Stimulated activated CD4-positive, alpha-beta T cell treated with anti-CD3 and anti-CD28 coated beads, TNF-alpha, amount 100 ng/mL, for 4 hours (primary cell): Measurements from ENCODE around the gene USP33.
"Not testable (repeated sequence)": the region's sequence is repeated elsewhere in the genome, so short reads cannot be mapped to it uniquely, and the experiment has no call there.

Source experiments
- DNase-seq, 3 experiments: peaks; one replicate each; pipeline ENCODE4 v3.0.0-alpha.2; 2020; ENCODE audit warnings: low read depth in 3 of 3

Gene USP33

DNA sequence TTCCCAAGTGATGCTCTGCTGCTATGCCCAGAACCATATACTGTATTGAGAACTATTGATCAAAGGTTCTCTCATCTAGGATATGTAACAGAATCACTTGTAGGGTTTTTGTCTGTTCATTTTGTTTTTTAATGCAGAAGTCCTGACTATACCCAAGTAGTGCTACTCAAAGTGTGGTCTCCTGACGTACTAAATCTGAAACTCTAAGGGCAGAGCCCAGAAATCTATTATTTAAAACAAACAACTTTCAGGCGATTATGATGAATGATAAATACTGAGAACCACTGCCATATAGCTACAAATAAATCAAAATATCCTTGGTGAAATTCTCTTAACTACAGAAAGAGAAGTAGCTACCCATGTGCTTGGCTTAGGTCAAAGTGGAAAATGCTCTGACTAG is 87.3 kb downstream of the USP33 start:
- no peak for DNase-seq

DNA sequence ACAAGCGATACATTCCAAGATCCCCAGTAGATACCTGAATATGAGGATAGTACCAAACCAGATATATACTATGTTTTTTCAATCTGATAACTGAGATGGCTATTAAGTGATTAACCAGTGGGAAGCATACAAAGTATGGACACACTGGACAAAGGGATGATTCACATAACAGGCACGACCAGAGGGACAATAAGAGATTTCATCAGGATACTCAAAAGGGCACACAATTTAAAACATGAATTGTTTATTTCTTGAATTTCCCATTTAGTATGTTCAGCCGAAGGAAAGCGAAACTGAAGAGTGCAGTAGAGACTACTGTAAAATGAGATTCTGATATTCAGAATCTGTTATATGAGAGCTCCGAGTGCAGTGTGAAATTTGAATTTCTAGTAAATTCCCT is 87.8 kb downstream of the USP33 start:
- DNase-seq, result no peak

DNA sequence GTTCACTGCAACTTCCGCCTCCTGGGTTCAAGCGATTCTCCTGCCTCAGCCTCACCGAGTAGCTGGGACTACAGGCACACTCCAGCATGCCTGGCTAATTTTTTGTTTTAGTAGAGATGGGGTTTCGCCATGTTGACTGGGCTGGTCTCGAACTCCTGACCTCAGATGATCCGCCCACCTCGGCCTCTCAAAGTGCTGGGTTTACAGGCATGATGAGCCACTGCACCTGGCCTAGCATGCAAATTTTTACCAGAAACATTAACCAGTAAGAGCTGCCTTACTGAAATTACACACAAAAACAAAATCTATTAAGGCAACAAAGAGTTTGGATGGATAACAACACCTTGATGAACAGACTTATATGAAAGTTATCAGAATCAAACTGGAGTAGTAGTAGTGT is 89.3 kb downstream of the USP33 start:
- no peak for DNase-seq

DNA sequence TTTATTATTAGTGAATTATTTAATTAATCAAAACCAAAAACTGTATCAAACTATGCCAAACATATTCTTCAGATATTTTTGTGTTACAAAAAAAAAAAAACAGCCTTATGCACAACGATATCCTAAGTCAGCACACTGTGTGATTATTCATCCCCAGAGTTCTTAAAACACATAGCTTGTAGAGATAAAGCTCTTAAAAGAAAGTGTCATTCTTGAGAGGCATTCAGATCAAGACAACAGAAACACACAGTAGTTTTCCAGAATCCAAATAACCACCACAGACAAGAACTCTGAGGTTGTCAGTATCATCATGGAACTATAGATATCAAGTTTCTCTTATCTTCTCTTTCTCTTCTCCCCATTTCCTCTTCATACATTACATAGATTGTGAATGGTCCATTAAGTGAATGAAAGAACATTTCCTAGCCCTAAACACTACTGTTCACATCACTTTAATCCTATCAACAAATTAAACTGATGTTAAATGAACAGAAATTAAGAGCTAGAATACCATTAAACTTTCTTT is 90.7 kb downstream of the USP33 start:
- no peak for DNase-seq

DNA sequence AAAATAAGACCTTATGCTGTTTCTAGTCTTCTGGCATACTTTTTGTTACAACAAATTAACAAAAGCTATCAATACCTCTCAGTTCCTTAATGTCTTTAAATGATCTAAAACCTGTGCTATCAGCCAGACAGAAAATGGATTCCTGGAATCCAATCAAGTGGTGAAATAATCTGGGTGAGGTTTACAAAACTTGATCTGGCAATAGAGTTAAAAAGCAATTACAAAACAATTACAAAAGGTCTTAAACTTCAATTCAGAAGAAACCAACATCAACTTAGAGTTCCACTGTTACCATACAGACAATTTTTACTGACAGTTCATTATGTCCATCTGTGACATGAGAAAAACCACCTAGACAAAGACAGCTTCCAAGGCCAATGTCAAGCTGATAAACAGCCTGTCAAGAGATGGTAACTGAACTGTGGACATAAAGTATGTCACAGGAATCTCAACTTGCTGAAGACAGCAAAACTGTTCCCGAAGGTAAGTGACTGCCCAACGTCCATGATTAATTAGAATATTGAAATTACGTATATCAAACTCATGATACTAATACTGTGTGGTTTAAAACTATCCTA is 94.6 kb downstream of the USP33 start:
- no peak for DNase-seq

DNA sequence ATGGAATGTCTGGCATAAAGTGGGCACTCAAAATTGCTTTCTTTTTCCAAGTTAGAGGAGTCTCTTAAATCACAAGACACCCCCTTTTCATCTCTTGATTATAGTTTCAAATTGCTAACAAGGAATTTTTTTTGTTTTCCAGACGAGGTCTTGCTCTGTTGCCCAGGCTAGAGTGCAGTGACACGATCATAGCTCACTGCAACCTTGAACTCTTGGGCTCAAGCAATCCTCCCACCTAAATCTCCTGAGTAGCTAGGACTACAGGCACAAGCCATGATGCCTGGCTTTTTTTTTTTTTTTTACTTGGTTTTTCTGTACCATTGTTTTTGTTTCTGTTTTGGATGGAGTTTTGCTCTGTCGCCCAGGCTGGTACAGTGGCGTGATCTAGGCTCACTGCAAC is 98.0 kb downstream of the USP33 start:
- DNase-seq, result no peak

DNA sequence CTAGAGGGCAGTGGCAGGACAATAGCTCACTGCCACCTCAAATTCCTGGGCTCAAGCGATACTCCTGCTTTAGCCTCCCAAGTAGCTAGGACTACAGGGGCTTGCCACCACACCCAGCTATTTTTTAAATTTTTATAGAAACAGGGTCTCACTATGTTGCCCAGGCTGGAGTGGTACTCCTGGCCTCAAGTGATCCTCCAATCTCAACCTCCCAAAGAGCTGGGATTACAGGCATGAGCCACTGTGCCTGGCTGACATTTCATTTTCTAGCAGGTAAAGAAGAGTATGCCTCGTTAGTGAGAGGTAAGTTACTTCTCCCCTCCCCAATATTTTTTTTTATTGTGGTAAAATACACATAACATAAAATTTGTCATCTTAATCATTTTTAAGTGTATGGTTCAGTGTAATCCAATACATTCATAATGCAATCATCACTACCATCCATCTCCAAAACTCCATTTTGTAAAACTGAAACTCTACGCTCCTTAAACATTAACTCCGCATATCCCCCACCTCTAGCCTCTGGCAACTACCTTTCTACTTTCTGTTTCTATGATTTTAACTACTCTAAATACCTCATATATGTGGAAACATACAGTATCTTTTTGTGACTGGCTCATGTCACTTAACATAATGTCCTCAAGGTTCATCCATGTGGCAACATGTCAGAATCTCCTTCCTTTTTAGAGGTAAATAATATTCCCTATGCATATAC is 99.6 kb downstream of the USP33 start:
- no peak for DNase-seq

DNA sequence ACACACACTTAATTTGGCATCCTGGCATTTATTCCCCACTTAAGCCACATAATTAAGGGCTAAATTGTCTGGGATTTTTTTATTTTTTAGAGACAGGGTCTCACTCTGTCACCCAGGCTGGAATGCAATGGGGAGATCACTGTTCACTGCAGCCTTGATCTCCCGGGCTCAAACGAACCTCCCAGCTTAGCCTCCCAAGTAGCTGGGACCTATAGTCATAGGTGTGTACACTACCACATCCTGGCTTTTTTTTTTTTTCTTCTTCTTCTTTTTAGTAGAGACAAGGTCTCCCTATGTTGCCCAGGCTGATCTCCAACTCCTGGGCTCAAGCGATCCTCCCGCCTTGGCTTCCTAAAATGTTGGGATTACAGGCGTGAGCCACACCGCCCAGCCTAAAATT is 101.4 kb downstream of the USP33 start:
- no peak for DNase-seq

DNA sequence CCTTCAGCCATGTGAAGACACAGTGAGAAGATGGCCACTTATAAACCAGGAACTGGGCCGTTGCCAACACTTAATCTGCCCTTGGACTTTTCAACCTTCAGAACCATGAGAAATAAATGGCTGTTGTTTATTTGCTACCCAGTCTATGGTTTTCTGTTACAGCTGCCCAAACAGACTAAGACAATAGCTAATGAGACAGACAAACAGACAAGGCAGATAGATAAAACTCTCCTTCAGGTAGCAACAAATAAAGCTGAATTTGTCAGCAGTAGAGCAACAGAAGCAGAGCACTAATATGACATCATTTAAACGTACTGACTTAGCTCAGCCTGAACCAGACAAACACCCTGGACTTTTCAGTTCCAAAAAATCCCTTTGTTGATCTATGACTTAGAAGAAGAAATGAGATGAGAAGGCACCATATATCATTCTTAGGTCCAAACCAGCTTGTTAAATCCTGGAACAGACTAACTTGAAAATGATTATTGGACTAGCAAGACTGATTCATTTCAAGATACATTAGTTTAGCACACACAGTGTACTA is 104.1 kb downstream of the USP33 start:
- DNase-seq, result no peak

DNA sequence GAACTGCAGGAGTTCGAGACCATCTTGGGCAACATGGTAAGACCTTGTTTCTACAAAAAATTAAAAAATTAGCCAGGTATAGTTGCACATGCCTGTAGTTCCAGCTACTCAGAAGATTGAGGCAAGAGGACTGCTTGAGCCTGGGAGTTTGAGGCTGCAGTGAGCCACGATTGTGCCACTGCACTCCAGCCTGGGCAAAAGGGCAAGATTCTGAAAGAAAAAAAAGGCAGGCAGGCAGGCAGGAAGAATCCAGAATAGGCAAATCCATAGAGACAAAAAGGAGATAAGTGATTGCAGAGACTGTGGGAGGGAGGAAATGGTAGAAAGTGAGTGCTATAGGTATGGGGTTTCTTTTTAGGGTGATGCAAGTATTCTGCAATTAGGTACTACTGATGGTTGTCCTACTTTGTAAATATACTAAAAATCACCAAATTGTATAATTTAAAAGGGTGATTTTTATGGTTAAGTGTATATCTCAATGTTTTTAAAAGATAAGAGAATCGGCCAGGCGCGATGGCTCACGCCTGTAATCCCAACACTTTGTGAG is 106.6 kb downstream of the USP33 start:
- DNase-seq, result no peak

DNA sequence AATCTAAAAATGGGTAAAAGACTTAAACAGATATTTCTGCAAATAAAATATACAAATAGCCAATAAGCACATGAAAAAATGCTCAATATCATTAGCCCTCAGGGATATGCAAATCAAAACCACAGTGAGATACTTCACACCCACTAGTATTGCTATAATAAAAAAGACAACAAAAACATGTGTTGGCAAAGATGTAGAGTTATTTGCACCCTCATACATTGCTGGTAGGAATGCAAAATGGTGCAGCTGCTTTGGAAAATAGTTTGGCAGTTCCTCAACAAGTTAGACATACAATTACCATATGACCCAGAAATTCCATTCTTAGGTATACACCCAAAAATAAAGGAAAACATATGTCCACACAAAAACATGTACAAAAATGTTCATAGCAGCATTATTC is 107.4 kb downstream of the USP33 start:
- DNase-seq, result no peak

DNA sequence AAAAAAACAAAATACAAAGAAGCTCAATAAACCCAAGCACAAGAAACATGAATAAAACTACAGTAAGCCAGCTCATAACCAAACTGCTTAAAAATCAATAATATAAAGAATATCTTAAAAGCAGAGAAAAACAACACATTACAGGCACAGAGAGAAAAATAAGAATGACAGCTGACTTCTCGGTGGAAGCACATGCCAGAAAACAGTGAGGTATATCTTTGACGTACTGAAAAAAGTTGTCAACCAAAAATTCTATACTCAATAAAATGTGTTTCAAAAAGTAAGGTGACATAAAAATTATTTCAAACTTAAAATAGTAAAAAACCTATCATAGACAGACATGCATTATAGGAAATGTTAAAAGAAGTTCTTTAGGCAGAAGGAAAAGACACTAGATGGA is 110.5 kb downstream of the USP33 start:
- no peak for DNase-seq

DNA sequence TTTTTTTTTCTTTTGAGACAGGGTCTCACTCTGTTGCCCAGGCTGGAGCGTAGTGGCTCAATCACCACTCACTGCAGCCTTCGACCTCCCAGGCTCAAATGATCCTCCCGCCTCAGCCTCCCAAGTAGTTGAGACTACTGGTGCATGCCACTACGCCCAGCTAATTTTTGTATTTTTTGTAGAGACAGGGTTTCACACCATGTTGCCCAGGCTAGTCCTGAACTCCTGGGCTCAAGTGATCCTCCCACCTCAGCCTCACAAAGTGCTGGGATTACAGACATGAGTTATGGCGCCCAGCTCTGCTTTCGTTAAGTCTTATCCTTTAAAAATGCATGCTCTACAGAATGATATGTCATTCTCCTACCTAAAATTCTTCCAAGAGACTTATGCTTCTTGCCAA is 113.4 kb downstream of the USP33 start:
- DNase-seq, result not testable (repeated sequence)
